ENCODE data around the gene FANCE.

FANCE gene

GRCh38 chr6:35478259-35478658 is 26.1 kb downstream of the FANCE start:
- peaks cover 6 to 16% of the 10 kb centered on the region in 2 donors for H3K4me1 Mint-ChIP-seq
- no peak overlapping the region for H3K4me3 Mint-ChIP-seq
- DNase-seq (no peak), ATAC-seq (replicated peaks) (no peak)
- H3K36me3 Mint-ChIP-seq, result peaks cover under 1 to 5% of the 10 kb centered on the region in 2 donors
- H3K9me3 Mint-ChIP-seq, result no peaks in the 10 kb centered on the region
- no peaks in the 10 kb centered on the region for H3K27me3 Mint-ChIP-seq
- H3K27ac Mint-ChIP-seq, result no peak overlapping the region

GRCh38 chr6:35480176-35480575 is 28.0 kb downstream of the FANCE start:
- Mint-ChIP-seq H3K4me3 (no peak overlapping the region), H3K27me3 (no peaks in the 10 kb centered on the region), H3K9me3 (no peaks in the 10 kb centered on the region), H3K4me1 (peaks cover 5 to 8% of the 10 kb centered on the region in 2 donors), H3K36me3 (no peaks in the 10 kb centered on the region), H3K27ac (no peak overlapping the region)
- no peak for DNase-seq
- ATAC-seq (replicated peaks), result no peak

- H3K4me1 Mint-ChIP-seq, result no peaks in the 10 kb centered on the region
- H3K9me3 Mint-ChIP-seq, result no peaks in the 10 kb centered on the region
- H3K36me3 Mint-ChIP-seq, result no peaks in the 10 kb centered on the region
- DNase-seq, result no peak
- no peak overlapping the region for H3K27ac Mint-ChIP-seq
- no peak overlapping the region for H3K4me3 Mint-ChIP-seq
- ATAC-seq (replicated peaks), result no peak
- H3K27me3 Mint-ChIP-seq, result no peaks in the 10 kb centered on the region
Measured at GRCh38 chr6:35481226-35481625, 29.1 kb downstream of the FANCE start.

GRCh38 chr6:35483062-35483461 is 30.9 kb downstream of the FANCE start:
- H3K4me3 Mint-ChIP-seq, result no peak overlapping the region
- H3K9me3 Mint-ChIP-seq, result no peaks in the 10 kb centered on the region
- no peaks in the 10 kb centered on the region for H3K36me3 Mint-ChIP-seq
- no peaks in the 10 kb centered on the region for H3K27me3 Mint-ChIP-seq
- DNase-seq, result no peak
- no peak overlapping the region for H3K27ac Mint-ChIP-seq
- ATAC-seq (replicated peaks), result no peak
- peaks cover 2 to 3% of the 10 kb centered on the region in 2 donors for H3K4me1 Mint-ChIP-seq

GRCh38 chr6:35483490-35483889 is 31.4 kb downstream of the FANCE start:
- ATAC-seq (replicated peaks), result no peak
- Mint-ChIP-seq H3K4me1 (peaks cover 5 to 7% of the 10 kb centered on the region in 2 donors), H3K4me3 (no peak overlapping the region), H3K27me3 (no peaks in the 10 kb centered on the region), H3K9me3 (no peaks in the 10 kb centered on the region), H3K27ac (no peak overlapping the region), H3K36me3 (no peaks in the 10 kb centered on the region)
- DNase-seq, result no peak

GRCh38 chr6:35483893-35484645 is 31.9 kb downstream of the FANCE start:
- Mint-ChIP-seq H3K27ac (no peak overlapping the region), H3K27me3 (no peaks in the 10 kb centered on the region), H3K4me1 (peaks cover 5 to 7% of the 10 kb centered on the region in 2 donors), H3K9me3 (no peaks in the 10 kb centered on the region), H3K36me3 (no peaks in the 10 kb centered on the region), H3K4me3 (no peak overlapping the region)
- ATAC-seq (replicated peaks), result no peak
- DNase-seq, result no peak

- H3K9me3 Mint-ChIP-seq, result no peaks in the 10 kb centered on the region
- DNase-seq, result no peak
- H3K4me3 Mint-ChIP-seq, result no peak overlapping the region
- ATAC-seq (replicated peaks), result no peak
- peaks cover 5 to 7% of the 10 kb centered on the region in 2 donors for H3K4me1 Mint-ChIP-seq
- no peak overlapping the region for H3K27ac Mint-ChIP-seq
- no peaks in the 10 kb centered on the region for H3K36me3 Mint-ChIP-seq
- no peaks in the 10 kb centered on the region for H3K27me3 Mint-ChIP-seq
Measured at GRCh38 chr6:35484921-35485392, 32.8 kb downstream of the FANCE start.

- Mint-ChIP-seq H3K9me3 (no peaks in the 10 kb centered on the region), H3K36me3 (no peaks in the 10 kb centered on the region), H3K4me3 (no peak overlapping the region), H3K27me3 (peaks cover 2 to 3% of the 10 kb centered on the region in 2 donors), H3K27ac (peak overlapping the region; percentile 25), H3K4me1 (peaks cover 5 to 7% of the 10 kb centered on the region in 2 donors)
- no peak for ATAC-seq (replicated peaks)
- DNase-seq, result no peak
Measured at GRCh38 chr6:35485402-35485877, 33.3 kb downstream of the FANCE start.

- Mint-ChIP-seq H3K4me1 (peaks cover 5 to 7% of the 10 kb centered on the region in 2 donors), H3K27ac (peak overlapping the region; percentile 25), H3K27me3 (peaks cover 10 to 11% of the 10 kb centered on the region in 2 donors), H3K4me3 (no peak overlapping the region), H3K36me3 (no peaks in the 10 kb centered on the region), H3K9me3 (no peaks in the 10 kb centered on the region)
- DNase-seq (no peak), ATAC-seq (replicated peaks) (no peak)
Measured at GRCh38 chr6:35486005-35486925, 34.1 kb downstream of the FANCE start.

GRCh38 chr6:35487658-35488516 is 35.7 kb downstream of the FANCE start:
- Mint-ChIP-seq H3K9me3 (no peaks in the 10 kb centered on the region), H3K4me1 (peaks cover 8 to 11% of the 10 kb centered on the region in 2 donors), H3K4me3 (no peak overlapping the region), H3K36me3 (no peaks in the 10 kb centered on the region), H3K27ac (no peak overlapping the region), H3K27me3 (peaks cover 16 to 24% of the 10 kb centered on the region in 2 donors)
- peak; percentile 23 to 47 for ATAC-seq (replicated peaks)
- DNase-seq, result no peak

GRCh38 chr6:35488517-35488862 is 36.4 kb downstream of the FANCE start:
- Mint-ChIP-seq H3K4me1 (peaks cover 11 to 17% of the 10 kb centered on the region in 2 donors), H3K4me3 (no peak overlapping the region), H3K36me3 (no peaks in the 10 kb centered on the region), H3K9me3 (no peaks in the 10 kb centered on the region), H3K27ac (no peak overlapping the region), H3K27me3 (peaks cover 17 to 30% of the 10 kb centered on the region in 2 donors)
- ATAC-seq (replicated peaks) (no peak), DNase-seq (no peak)

GRCh38 chr6:35489066-35489465 is 36.9 kb downstream of the FANCE start:
- no peaks in the 10 kb centered on the region for H3K9me3 Mint-ChIP-seq
- H3K4me3 Mint-ChIP-seq, result no peak overlapping the region
- DNase-seq (no peak), ATAC-seq (replicated peaks) (no peak)
- peaks cover 17 to 30% of the 10 kb centered on the region in 2 donors for H3K27me3 Mint-ChIP-seq
- no peak overlapping the region for H3K27ac Mint-ChIP-seq
- no peaks in the 10 kb centered on the region for H3K36me3 Mint-ChIP-seq
- peaks cover 15 to 22% of the 10 kb centered on the region in 2 donors for H3K4me1 Mint-ChIP-seq

- peak overlapping the region; percentile 34 for H3K27ac Mint-ChIP-seq
- H3K9me3 Mint-ChIP-seq, result no peaks in the 10 kb centered on the region
- H3K36me3 Mint-ChIP-seq, result no peaks in the 10 kb centered on the region
- peaks cover 24 to 34% of the 10 kb centered on the region in 2 donors for H3K4me1 Mint-ChIP-seq
- DNase-seq (no peak), ATAC-seq (replicated peaks) (no peak)
- no peak overlapping the region for H3K4me3 Mint-ChIP-seq
- peaks cover 22 to 36% of the 10 kb centered on the region in 2 donors for H3K27me3 Mint-ChIP-seq
Measured at GRCh38 chr6:35489995-35490791, 38.1 kb downstream of the FANCE start.
